K562 (cell line): Measurements from ENCODE around the gene LPIN1. TPM values are rescaled to one million over a fixed set of nuclear protein-coding genes. Genes with fewer than 3 reads are reported as not detected.

ENCODE experiments used
- CBFB ChIP-seq: sonication (generic); formaldehyde crosslinking; IDR thresholded peaks from 2 replicates; pipeline ENCODE4 v1.4.0; 2020; ENCODE audit warnings: mild to moderate bottlenecking, missing genetic modification reagents
- CC2D1A ChIP-seq: fragments of 450-650 bp; IDR thresholded peaks from 2 replicates; pipeline ENCODE4 v1.6.1; 2017; ENCODE audit warnings: mild to moderate bottlenecking
- E2F8 ChIP-seq: fragments of 450-650 bp; IDR thresholded peaks from 2 replicates; pipeline ENCODE4 v1.7.1; 2018; ENCODE audit warnings: mild to moderate bottlenecking, low read depth; ENCODE audit not compliant: partially characterized antibody
- FOXM1 ChIP-seq, 2 experiments: fragments of 450-650 bp in 1 of 2; sonication (generic) in 1 of 2; formaldehyde crosslinking in 1 of 2; IDR thresholded peaks; 2 replicates each; pipeline versions ENCODE4 v1.6.1 to v1.9.0; 2017 to 2022; ENCODE audit warnings: low read depth in 2 of 2, mild to moderate bottlenecking in 2 of 2, missing genetic modification reagents in 1 of 2, moderate library complexity in 1 of 2
- REST ChIP-seq, 2 experiments: fragments of 450-650 bp; formaldehyde crosslinking in 1 of 2; IDR thresholded peaks; 2 replicates each; pipeline versions ENCODE4 v1.4.0 to v1.6.1; 2014 to 2020; ENCODE audit warnings: mild to moderate bottlenecking in 2 of 2, borderline replicate concordance in 1 of 2, low read depth in 1 of 2
- SMAD1 ChIP-seq: fragments of 150-350 bp; IDR thresholded peaks from 2 replicates; pipeline ENCODE4 v1.6.1; 2014; ENCODE audit warnings: low read length, low read depth; ENCODE audit not compliant: partially characterized antibody
- SMARCA5 ChIP-seq: fragments of 450-650 bp; IDR thresholded peaks from 2 replicates; pipeline ENCODE4 v1.6.1; 2016
- SMC3 ChIP-seq: conservative IDR thresholded peaks from 2 replicates; pipeline ENCODE4 v1.6.1; 2011; ENCODE audit warnings: low read depth, low read length, improper control_type of control experiment; ENCODE audit not compliant: insufficient read depth
- SUPT5H ChIP-seq: fragments of 450-650 bp; IDR thresholded peaks from 2 replicates; pipeline ENCODE4 v1.6.1; 2016
- ZBED1 ChIP-seq: IDR thresholded peaks from 2 replicates; pipeline ENCODE4 v1.6.1; 2014
- ZNF707 ChIP-seq: fragments of 250-450 bp; sonication (Bioruptor Pico); conservative IDR thresholded peaks from 2 replicates; pipeline ENCODE4 v1.8.0; 2022; ENCODE audit warnings: inconsistent platforms, mild to moderate bottlenecking, moderate library complexity
- polyA plus RNA-seq, 8 experiments: library from polyadenylated mRNA; depleted of rRNA in 4 of 8; stranded (reverse) in 5 of 8; unstranded in 3 of 8; fragments of >200 nt; fragmentation: Nextera tagmentation in 2 of 8; fragmentation: Illumina TruSeq in 1 of 8; extraction: Ambion mirVana in 2 of 8; extraction: Trizol in 1 of 8; gene quantifications; 2 replicates each; pipeline versions ENCODE4 v1.2.1 to v1.2.3, GENCODE V29; 2011 to 2014; ENCODE audit warnings: inconsistent platforms in 1 of 8, missing spikeins in 1 of 8
- total RNA-seq, 7 experiments: library from RNA; depleted of rRNA in 6 of 7; stranded (reverse); fragments of >200 nt in 6 of 7; fragmentation: Illumina TruSeq in 2 of 7; extraction: Trizol in 2 of 7; gene quantifications; 2 replicates each; pipeline versions ENCODE4 v1.2.1 to v1.2.3, GENCODE V29; 2011 to 2021; ENCODE audit warnings: low replicate concordance in 1 of 7
- TF ChIP-seq, protein P1 (sequence below): IDR thresholded peaks from 2 replicates; pipeline ENCODE4 v1.6.1; 2014; ENCODE audit warnings: antibody characterized with exemption
- TF ChIP-seq, protein P2 (sequence below): fragments of 450-650 bp; formaldehyde crosslinking; IDR thresholded peaks from 2 replicates; pipeline ENCODE4 v1.4.0; 2020; ENCODE audit warnings: mild to moderate bottlenecking, moderate library complexity

LPIN1 gene
- total and polyA plus RNA-seq, 9 of the 15 experiments (the other 6 are each of a cell fraction or from before 2014, with no cell fraction given): 9.2 to 84.0 (median 27.8) TPM

GRCh38 chr2:11738589-11739436, 7.6 kb upstream of the LPIN1 start (continued):
- TF ChIP-seq FOXM1 (IDR thresholded peaks at IDR 0.05; ENCODE audit: low read depth) (no peak), FOXM1 (CRISPR knock-in tag; IDR thresholded peaks at IDR 0.05; ENCODE audit: low read depth) (no peak), CC2D1A (no peak), SMARCA5 (no peak), REST (IDR thresholded peaks at IDR 0.05; ENCODE audit: borderline replicate concordance) (peak; percentile 72), REST (CRISPR knock-in tag; IDR thresholded peaks at IDR 0.05; ENCODE audit: low read depth) (no peak), CBFB (CRISPR knock-in tag) (no peak), E2F8 (no peak), ZNF707 (no peak), SUPT5H (no peak), ZBED1 (no peak), SMC3 (peak; percentile 78), SMAD1 (no peak)
- TF ChIP-seq, protein P1, sequence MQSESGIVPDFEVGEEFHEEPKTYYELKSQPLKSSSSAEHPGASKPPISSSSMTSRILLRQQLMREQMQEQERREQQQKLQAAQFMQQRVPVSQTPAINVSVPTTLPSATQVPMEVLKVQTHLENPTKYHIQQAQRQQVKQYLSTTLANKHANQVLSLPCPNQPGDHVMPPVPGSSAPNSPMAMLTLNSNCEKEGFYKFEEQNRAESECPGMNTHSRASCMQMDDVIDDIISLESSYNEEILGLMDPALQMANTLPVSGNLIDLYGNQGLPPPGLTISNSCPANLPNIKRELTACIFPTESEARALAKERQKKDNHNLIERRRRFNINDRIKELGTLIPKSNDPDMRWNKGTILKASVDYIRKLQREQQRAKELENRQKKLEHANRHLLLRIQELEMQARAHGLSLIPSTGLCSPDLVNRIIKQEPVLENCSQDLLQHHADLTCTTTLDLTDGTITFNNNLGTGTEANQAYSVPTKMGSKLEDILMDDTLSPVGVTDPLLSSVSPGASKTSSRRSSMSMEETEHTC: no peak
- TF ChIP-seq, protein P2, sequence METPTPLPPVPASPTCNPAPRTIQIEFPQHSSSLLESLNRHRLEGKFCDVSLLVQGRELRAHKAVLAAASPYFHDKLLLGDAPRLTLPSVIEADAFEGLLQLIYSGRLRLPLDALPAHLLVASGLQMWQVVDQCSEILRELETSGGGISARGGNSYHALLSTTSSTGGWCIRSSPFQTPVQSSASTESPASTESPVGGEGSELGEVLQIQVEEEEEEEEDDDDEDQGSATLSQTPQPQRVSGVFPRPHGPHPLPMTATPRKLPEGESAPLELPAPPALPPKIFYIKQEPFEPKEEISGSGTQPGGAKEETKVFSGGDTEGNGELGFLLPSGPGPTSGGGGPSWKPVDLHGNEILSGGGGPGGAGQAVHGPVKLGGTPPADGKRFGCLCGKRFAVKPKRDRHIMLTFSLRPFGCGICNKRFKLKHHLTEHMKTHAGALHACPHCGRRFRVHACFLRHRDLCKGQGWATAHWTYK: no peak
